Neuronal stem cell (in vitro differentiated cells): ENCODE data around the gene PSTPIP1.

ENCODE experiments used
- DNase-seq: peaks from one replicate; pipeline ENCODE4 v3.0.0-alpha.2; 2013; ENCODE audit warnings: low spot score
- H2AFZ ChIP-seq: one replicate; pipeline ENCODE4 v1.6.1; 2013; ENCODE audit warnings: mild to moderate bottlenecking, low read length, inconsistent platforms
- H2AK5ac ChIP-seq: 2 replicates; pipeline ENCODE4 v1.6.1; 2013; ENCODE audit warnings: low read depth, mild to moderate bottlenecking, inconsistent platforms, low read length, moderate library complexity, mixed read lengths
- H2BK120ac ChIP-seq: 2 replicates; pipeline ENCODE4 v1.6.1; 2013; ENCODE audit warnings: low read depth, mild to moderate bottlenecking, inconsistent platforms, low read length, moderate library complexity, mixed read lengths
- H2BK12ac ChIP-seq: one replicate; pipeline ENCODE4 v1.6.1; 2013; ENCODE audit warnings: low read length, inconsistent platforms
- H2BK15ac ChIP-seq: 2 replicates; pipeline ENCODE4 v1.6.1; 2013; ENCODE audit warnings: mild to moderate bottlenecking, low read length, inconsistent platforms, mixed read lengths
- H2BK5ac ChIP-seq: one replicate; pipeline ENCODE4 v1.6.1; 2013; ENCODE audit warnings: inconsistent platforms, mild to moderate bottlenecking, low read length, moderate library complexity
- H3K14ac ChIP-seq: one replicate; pipeline ENCODE4 v1.6.1; 2013; ENCODE audit warnings: low read length, inconsistent platforms
- H3K18ac ChIP-seq: 2 replicates; pipeline ENCODE4 v1.6.1; 2013; ENCODE audit warnings: low read length, inconsistent platforms
- H3K23ac ChIP-seq: 2 replicates; pipeline ENCODE4 v1.6.1; 2013; ENCODE audit warnings: low read depth, mild to moderate bottlenecking, mixed read lengths, low read length, inconsistent platforms; ENCODE audit not compliant: poor library complexity
- H3K27ac ChIP-seq: replicated peaks from 3 replicates; pipeline ENCODE4 v1.5.1; 2013; ENCODE audit warnings: low read length, inconsistent platforms
- H3K27me3 ChIP-seq, 3 experiments: 2 replicates each; pipeline ENCODE4 v1.6.1; 2013; ENCODE audit warnings: low read length in 3 of 3, mild to moderate bottlenecking in 2 of 3, inconsistent platforms in 1 of 3, low read depth in 1 of 3, mixed read lengths in 1 of 3, moderate library complexity in 1 of 3; ENCODE audit not compliant: control insufficient read depth in 3 of 3, insufficient read depth in 3 of 3
- H3K36me3 ChIP-seq, 2 donors: replicated peaks in 1 of 2; 2 replicates each; pipeline ENCODE4 v1.6.1; 2013; ENCODE audit warnings: low read length in 2 of 2; ENCODE audit not compliant: control insufficient read depth in 2 of 2, insufficient read depth in 2 of 2
- H3K4ac ChIP-seq: 2 replicates; pipeline ENCODE4 v1.6.1; 2013; ENCODE audit warnings: inconsistent platforms, mild to moderate bottlenecking, low read length, moderate library complexity
- H3K4me1 ChIP-seq, 2 donors: 1 replicate in 1 of 2; 2 replicates in 1 of 2; pipeline ENCODE4 v1.6.1; 2013; ENCODE audit warnings: low read length in 2 of 2, low read depth in 1 of 2; ENCODE audit not compliant: control insufficient read depth in 2 of 2, insufficient read depth in 1 of 2
- H3K4me2 ChIP-seq: one replicate; pipeline ENCODE4 v1.6.1; 2013; ENCODE audit warnings: mild to moderate bottlenecking, low read length, inconsistent platforms; ENCODE audit not compliant: insufficient read depth, poor library complexity, severe bottlenecking
- H3K4me3 ChIP-seq, 2 donors: 2 replicates each; pipeline ENCODE4 v1.5.1; 2013; ENCODE audit warnings: low read length in 2 of 2, mild to moderate bottlenecking in 2 of 2, inconsistent platforms in 1 of 2, moderate library complexity in 1 of 2
- H3K79me1 ChIP-seq: one replicate; pipeline ENCODE4 v1.6.1; 2013; ENCODE audit warnings: low read depth, mild to moderate bottlenecking, inconsistent platforms, low read length, moderate library complexity
- H3K9ac ChIP-seq: one replicate; pipeline ENCODE4 v1.6.1; 2013; ENCODE audit warnings: mild to moderate bottlenecking, low read depth, low read length, inconsistent platforms; ENCODE audit not compliant: poor library complexity
- H3K9me3 ChIP-seq, 2 donors: replicated peaks in 1 of 2; 2 replicates each; pipeline versions ENCODE3 to v1.6.1; 2013; ENCODE audit warnings: low read length in 2 of 2, mild to moderate bottlenecking in 2 of 2, inconsistent platforms in 1 of 2, low read depth in 1 of 2, mixed read lengths in 1 of 2, moderate library complexity in 1 of 2; ENCODE audit not compliant: control insufficient read depth in 2 of 2, insufficient read depth in 1 of 2
- H4K8ac ChIP-seq: one replicate; pipeline ENCODE4 v1.6.1; 2013; ENCODE audit warnings: low read depth, mild to moderate bottlenecking, inconsistent platforms, low read length, moderate library complexity
- H4K91ac ChIP-seq: one replicate; pipeline ENCODE4 v1.6.1; 2013; ENCODE audit warnings: low read length, low read depth, mild to moderate bottlenecking, inconsistent platforms; ENCODE audit not compliant: poor library complexity
- whole genome bisulfite sequencing, 2 donors: extraction: QIAGEN DNeasy Blood & Tissue Kit; methylation state at CpG; one replicate each; pipeline ENCODE4 v1.1.7; 2013; ENCODE audit warnings: missing lambda C conversion rate in 2 of 2, mixed read lengths in 1 of 2; ENCODE audit not compliant: insufficient read length in 2 of 2, insufficient replicate concordance in 1 of 2; ENCODE audit errors: extremely low coverage in 2 of 2; 5-methylcytosine and 5-hydroxymethylcytosine counted together

PSTPIP1 gene

DNA sequence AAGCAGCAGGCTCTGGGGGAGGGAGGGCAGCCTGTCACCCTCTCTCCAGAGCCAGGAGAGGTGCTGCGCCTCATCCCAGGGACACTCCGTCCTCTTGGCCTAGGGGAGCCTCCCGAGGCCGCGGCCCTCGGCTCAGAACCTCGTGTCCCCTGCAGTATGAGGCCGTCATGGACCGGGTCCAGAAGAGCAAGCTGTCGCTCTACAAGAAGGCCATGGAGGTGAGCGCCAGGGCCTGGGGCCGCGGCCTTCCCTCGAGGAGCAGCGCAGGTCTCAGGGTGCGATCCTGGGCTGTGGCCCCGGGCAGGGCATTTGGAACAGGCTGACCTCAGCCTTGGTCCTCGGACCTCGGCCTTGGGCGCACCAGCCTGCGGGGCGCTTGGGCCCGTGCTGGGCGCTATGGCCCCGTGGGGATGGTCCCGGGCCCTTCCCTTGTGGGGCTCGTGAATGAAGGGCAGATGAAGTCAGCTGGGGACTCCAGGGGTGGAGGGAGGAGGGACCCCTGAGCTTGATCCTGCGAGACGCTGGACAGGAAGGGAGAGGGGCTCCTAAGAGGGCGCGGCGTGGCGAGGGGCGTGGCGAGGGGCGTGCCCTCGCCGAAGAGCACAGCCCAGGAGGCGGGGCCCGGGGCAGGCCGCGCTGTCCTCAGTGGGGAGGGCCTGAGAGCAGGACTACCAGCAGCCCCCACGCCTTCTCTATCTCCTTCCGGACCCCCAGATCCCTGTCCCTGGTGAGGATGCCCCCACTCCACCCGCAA is 32.9 kb downstream of the PSTPIP1 start:
- H4K91ac ChIP-seq, result no peak overlapping the region

DNA sequence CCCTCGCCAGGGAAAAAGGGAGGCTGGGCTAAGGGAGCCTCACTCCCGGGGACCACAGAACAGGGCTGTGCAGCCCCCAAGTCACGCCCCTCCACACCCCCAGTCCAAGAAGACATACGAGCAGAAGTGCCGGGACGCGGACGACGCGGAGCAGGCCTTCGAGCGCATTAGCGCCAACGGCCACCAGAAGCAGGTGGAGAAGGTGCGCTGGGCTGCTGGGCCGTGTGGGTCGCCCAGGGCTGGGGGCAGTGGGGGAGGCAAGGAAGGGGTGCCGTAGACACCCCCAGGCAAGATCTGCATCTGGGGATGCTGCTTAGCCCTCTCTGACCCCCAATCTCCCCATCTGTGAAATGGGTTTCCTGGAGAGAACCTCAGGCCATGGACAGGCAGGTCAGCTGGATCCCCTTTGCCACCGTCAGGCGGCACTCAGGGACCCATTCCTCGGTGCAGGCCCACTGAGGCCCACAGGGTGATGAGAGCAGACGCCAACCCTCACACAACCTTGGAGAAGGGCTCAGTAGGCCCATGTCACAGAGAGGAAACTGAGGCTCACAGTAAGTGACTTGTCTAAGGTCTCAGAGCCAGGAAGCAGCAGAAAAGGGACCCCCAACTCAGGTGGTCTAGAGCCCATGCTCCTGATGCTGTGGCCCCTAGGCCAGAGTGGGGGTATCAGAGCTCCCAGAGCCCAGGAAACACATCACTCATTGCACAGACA is 33.7 kb downstream of the PSTPIP1 start:
- no peaks in the 10 kb centered on the region for H3K9me3 ChIP-seq
- WGBS, 2 donors, result no CpG with 5 or more reads among the region's 22 CpGs
- no peak overlapping the region for H2AFZ ChIP-seq
- H2BK5ac ChIP-seq, result no peak overlapping the region
- H3K27ac ChIP-seq, result no peak overlapping the region
- H3K14ac ChIP-seq, result peak overlapping the region; percentile 66
- no peak overlapping the region for H4K8ac ChIP-seq
- H4K91ac ChIP-seq, result peak overlapping the region; percentile 35
- H3K4ac ChIP-seq, result no peak overlapping the region
- no peak for DNase-seq
- H2BK15ac ChIP-seq, result peak overlapping the region; percentile 97
- H2BK12ac ChIP-seq, result peak overlapping the region; percentile 58
- no peaks in the 10 kb centered on the region for H3K36me3 ChIP-seq
- H3K23ac ChIP-seq, result peak overlapping the region; percentile 58
- H3K9ac ChIP-seq, result peak overlapping the region; percentile 73
- H3K4me2 ChIP-seq, result peak overlapping the region; percentile 75
- peaks cover 0 to 20% (median 4%) of the 10 kb centered on the region in 3 experiments for H3K27me3 ChIP-seq
- peaks cover 24 to 30% of the 10 kb centered on the region in 2 donors for H3K4me1 ChIP-seq
- peak overlapping the region in 1 of 2 donors; percentile 73 for H3K4me3 ChIP-seq
- H2BK120ac ChIP-seq, result peak overlapping the region; percentile 87
- H2AK5ac ChIP-seq, result peak overlapping the region; percentile 91
- H3K18ac ChIP-seq, result peak overlapping the region; percentile 95
- no peaks in the 10 kb centered on the region for H3K79me1 ChIP-seq

More for the DNA sequence above, 32.9 kb downstream of the PSTPIP1 start:
- H2AFZ ChIP-seq, result no peak overlapping the region
- H2BK15ac ChIP-seq, result peak overlapping the region; percentile 97
- no peak overlapping the region for H3K4ac ChIP-seq
- no CpG with 5 or more reads among the region's 45 CpGs for WGBS, 2 donors
- H3K4me2 ChIP-seq, result peak overlapping the region; percentile 75
- H3K27me3 ChIP-seq, result peaks cover 0 to 20% (median 4%) of the 10 kb centered on the region in 3 experiments
- H3K27ac ChIP-seq, result no peak overlapping the region
- no peaks in the 10 kb centered on the region for H3K9me3 ChIP-seq
- H3K4me1 ChIP-seq, result peaks cover 24 to 30% of the 10 kb centered on the region in 2 donors
- H2BK12ac ChIP-seq, result peak overlapping the region; percentile 58
- no peaks in the 10 kb centered on the region for H3K79me1 ChIP-seq
- H3K9ac ChIP-seq, result peak overlapping the region; percentile 78
- H3K18ac ChIP-seq, result peak overlapping the region; percentile 95
- H3K4me3 ChIP-seq, result peak overlapping the region in 1 of 2 donors; percentile 73
- no peaks in the 10 kb centered on the region for H3K36me3 ChIP-seq
- H3K14ac ChIP-seq, result peak overlapping the region; percentile 27
- H3K23ac ChIP-seq, result peak overlapping the region; percentile 47
- H4K8ac ChIP-seq, result no peak overlapping the region
- H2BK120ac ChIP-seq, result peak overlapping the region; percentile 87
- H2BK5ac ChIP-seq, result no peak overlapping the region
- DNase-seq, result peak; percentile 40
- peak overlapping the region; percentile 65 for H2AK5ac ChIP-seq

DNA sequence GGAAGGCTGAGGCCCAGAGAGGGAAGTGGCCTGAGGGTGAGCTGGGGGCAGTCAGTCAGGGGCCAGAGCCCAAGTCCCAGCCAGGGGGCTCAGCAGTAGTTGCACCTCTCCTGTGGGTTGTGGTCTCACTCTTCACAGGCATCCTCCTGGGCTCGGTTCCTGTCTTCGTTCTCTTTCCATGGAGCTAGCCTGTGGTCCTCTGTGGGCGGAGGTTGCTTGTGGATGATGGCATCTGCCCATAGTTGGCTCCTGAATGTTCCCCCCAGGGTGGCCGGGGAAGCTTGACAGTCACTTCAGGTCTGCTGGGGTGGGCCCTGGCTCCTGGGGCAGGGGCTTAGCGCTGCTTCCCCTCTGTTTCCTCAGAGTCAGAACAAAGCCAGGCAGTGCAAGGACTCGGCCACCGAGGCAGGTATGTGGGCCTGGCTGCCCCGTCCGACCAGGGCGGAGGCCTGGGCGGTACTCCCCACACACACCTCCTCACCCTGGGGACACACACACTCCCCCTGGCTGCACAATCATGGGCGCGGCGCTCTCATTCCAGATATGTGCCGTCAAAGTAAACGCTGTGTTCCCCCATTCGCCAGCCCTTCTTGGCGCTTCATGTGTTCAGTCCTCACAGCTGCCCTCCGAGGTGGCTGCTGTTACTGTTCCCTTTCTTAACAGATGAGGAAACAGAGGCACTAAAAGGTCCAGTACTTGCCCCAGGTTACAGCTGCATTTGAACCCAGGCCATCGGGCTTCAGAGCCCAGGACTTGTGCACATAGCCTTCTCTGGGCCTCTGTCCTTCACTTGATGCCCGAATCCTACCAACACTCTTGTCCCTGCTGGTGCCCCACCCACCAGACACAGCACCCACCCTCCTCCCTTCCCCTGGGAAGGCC is 34.5 kb downstream of the PSTPIP1 start:
- Histone ChIP-seq H3K23ac (peak overlapping the region; percentile 58), H3K27me3 (peaks cover 0 to 20% (median 4%) of the 10 kb centered on the region in 3 experiments), H2AK5ac (peak overlapping the region; percentile 91), H3K4me2 (no peak overlapping the region), H3K79me1 (no peaks in the 10 kb centered on the region), H2BK15ac (peak overlapping the region; percentile 97), H3K36me3 (no peaks in the 10 kb centered on the region), H3K27ac (no peak overlapping the region), H3K18ac (peak overlapping the region; percentile 72), H3K4me1 (peaks cover 24 to 37% of the 10 kb centered on the region in 2 donors), H2AFZ (no peak overlapping the region), H4K91ac (no peak overlapping the region), H3K4me3 (no peak overlapping the region), H4K8ac (no peak overlapping the region), H2BK120ac (no peak overlapping the region), H3K14ac (no peak overlapping the region), H2BK12ac (no peak overlapping the region), H3K4ac (no peak overlapping the region), H2BK5ac (no peak overlapping the region), H3K9ac (peak overlapping the region; percentile 70), H3K9me3 (no peaks in the 10 kb centered on the region)
- no CpG with 5 or more reads among the region's 21 CpGs for WGBS, 2 donors
- DNase-seq, result no peak
